ELF-1 (cell line): ENCODE results near the gene CUL3.

Experiments
- DNase-seq: peaks from one replicate; pipeline ENCODE4 v3.0.0-alpha.2; 2016; ENCODE audit warnings: low read depth, low spot score

Gene CUL3

GRCh38 chr2:224580248-224580647, 4.9 kb downstream of the CUL3 start:
- no peak for DNase-seq

GRCh38 chr2:224579411-224579810, 5.8 kb downstream of the CUL3 start:
- DNase-seq, result no peak

- DNase-seq, result no peak
Observed at GRCh38 chr2:224577541-224577940, 7.6 kb downstream of the CUL3 start.

GRCh38 chr2:224576088-224576715, 9.0 kb downstream of the CUL3 start:
- DNase-seq, result no peak

DNA sequence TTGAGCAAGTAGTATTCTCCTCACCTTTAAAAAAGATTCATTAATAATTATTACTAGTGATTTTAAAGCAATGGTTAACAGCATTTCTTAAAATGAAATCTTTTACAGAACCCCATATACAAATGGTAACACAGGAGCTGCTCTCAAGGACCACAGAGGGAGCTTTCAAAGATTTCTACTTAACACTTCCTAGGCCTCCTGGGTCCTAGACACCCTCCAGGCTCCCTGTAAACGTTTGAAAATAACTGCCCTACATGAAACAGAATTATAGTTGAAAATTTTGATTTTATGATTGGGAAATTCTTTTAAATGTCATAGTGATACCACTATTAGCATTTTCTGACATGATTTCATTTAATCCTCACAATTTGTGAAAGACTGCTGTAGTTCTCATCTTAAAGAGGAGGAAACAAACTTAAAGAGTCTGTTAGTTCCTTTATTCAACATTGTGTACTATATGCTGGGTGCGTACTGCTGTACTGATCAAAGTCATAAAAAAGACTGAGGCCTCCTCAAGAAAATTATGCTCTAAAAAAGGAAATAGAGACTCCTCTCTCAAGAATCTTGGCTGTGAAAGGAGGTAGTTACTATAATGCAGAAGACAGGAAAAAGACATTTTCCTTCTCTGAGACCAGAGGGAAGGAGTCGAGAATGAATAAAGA, 10.6 kb downstream of the CUL3 start:
- no peak for DNase-seq

DNA sequence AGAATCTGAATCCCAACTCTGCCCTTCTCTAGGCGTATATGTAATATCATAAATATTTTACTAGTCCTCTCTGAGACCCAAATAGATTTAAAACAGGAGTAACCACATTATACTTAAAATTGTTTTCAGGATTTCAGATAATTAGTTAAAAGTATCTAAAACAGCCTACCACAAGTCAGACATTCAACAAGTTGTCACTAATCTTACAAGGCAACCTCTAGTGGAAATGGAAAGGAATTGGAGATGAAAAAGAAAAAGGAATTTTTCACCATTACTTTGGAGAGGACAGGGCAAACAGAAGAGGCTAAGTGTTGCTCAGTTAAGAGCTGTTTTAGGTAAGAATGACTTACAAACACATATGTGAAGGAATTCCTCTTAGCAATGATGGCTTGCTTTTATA, 11.4 kb downstream of the CUL3 start:
- no peak for DNase-seq

- DNase-seq, result peak; percentile 27
Observed at GRCh38 chr2:224572338-224572737, 12.8 kb downstream of the CUL3 start.

- no peak for DNase-seq
Observed at GRCh38 chr2:224570328-224570993, 14.7 kb downstream of the CUL3 start.

GRCh38 chr2:224569654-224570053, 15.5 kb downstream of the CUL3 start:
- DNase-seq, result no peak

DNA sequence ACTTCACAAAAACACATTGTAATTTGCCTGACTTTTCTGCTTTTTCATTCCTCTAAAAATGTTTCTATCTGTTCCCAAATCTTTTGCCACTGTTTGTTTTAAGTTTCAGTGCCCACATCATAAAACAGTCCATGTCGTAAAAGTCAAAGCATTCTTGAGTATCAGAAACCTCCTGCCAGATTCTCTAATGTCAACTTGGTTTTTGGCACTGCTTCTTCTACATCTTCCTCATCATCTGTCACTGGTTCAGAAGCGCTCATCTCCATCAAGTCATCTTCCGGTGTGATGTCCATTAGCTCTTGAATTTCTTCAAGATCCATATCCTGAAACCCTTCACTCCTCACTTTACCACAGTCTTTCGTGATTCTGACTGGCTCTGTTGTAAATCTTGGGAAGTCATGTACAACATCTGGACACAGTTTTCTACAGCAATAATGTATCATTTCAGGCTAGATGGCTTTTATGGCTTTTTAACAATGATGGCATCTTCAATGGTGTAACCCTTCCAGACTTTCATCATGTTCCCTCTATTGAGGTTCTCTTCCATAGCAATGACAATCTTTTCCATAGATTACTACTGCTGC, 19.6 kb downstream of the CUL3 start:
- DNase-seq, result no peak

GRCh38 chr2:224563537-224563936, 21.6 kb downstream of the CUL3 start:
- DNase-seq, result no peak

DNA sequence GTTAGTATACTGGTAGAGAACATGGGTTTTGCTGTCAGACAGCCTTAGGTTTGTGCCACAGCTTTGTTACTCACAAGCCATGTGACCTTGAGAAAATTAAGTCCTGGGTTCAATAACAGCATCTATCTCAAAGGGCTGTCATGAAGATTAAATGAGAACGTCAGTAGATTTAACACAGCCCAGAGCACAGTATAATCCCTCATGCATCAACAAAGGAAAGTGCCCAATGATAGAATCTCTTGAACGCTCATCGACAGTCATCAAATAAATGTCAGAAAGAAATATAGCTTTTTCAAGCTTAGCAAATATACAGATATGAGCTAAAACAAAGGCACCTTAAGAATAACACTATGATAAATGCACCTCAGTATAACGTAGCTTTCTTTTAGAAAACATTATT, 22.3 kb downstream of the CUL3 start:
- no peak for DNase-seq

GRCh38 chr2:224561234-224562005, 23.7 kb downstream of the CUL3 start:
- no peak for DNase-seq

GRCh38 chr2:224560549-224560948, 24.6 kb downstream of the CUL3 start:
- no peak for DNase-seq

GRCh38 chr2:224557610-224558009, 27.6 kb downstream of the CUL3 start:
- no peak for DNase-seq

DNA sequence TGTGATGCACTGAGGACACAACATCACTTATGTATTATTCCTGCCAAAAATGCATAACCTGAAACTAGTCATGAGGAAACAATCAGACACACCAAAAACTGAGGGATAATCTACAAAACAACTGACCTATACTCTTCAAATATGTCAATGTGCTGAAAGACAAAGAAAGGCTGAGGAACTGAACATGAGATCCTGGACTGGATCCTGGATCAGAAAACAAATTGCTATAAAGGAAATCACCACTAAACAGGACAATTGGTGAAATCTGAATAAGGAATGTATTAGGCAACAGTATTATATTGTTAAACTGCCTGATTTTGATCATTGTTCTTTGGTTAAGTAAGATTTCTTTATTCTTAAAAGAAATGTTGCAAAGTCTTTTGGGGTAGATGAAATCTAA, 28.8 kb downstream of the CUL3 start:
- no peak for DNase-seq

DNA sequence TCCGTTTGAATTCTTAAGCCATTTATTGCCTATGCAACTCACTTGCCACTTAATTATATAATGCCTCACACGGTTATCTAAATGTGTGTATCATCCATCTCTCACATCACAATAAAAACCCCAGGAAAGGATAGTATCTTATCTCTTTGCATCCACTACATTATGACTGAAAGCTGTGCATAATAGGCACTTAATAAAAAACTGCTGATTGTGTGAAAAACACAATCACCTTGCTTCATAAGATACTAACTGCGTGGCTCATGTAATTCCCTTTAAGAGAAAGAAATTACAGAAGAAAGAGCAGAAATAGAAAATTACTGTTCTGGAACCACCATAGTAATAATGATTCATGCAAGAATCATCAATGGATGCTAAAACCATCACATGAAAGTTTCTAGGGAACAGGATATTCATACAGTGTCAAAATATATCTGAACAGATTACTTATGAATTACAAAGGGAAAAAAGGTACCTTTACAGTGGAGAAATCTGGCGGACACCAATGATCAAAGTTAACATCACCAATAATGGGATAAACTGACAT, 29.3 kb downstream of the CUL3 start:
- no peak for DNase-seq

- no peak for DNase-seq
Observed at GRCh38 chr2:224552771-224553170, 32.4 kb downstream of the CUL3 start.

DNA sequence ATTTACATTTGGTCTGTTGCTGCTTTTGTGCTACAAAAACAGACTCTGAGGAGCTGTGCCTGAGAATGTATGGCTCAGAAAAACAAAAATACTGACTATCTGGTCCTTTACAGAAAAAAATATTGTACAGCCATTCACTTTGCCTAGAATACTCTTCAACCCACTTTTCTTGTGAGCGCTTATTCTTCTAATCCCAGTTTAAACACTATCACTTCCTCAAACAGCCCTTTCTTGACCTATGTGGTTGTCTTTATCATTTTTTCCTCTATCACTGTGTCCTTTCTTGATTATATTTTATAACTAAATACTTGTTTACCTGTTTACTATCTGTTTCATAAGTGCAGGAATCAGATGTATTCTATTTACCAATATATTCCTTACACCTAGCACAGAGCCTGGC, 33.5 kb downstream of the CUL3 start:
- DNase-seq, result no peak

- no peak for DNase-seq
Observed at GRCh38 chr2:224546926-224547325, 38.2 kb downstream of the CUL3 start.

DNA sequence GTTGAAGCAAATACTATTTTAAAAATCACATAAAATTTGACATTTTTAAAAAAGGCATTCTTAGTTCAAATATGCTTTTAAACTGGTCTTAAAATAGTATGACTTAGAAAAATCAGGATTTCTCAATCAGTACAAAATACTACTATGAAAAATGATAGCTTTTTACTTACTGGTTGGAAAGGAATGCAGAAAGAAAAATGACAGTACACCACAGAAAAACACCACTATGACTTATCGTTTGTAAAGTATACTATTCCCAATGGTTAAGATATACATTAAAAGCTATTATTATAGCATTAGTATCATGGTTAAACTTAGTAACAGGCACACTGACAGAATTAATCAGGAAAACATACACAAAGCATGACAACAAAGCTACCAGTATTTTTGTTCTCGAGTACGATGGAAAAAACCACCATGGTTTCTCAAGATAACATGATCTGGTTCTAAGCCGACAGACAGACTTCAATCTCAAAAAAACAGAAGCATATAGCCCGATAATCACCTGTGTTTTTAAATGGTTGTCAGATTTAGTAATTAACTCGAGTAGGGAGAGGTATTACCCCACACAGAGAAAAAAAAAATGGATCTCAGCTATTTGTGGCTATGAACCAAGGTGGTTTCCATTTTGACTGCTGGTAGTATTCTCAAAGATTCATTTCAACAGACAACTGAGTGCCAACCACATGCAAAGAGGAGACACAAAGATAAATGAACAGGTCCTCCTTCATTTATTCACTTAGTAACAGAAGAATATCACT, 39.1 kb downstream of the CUL3 start:
- DNase-seq, result no peak
